Effector CD8-positive, alpha-beta T cell (primary cell): ENCODE data around the gene UBE2E1.
"Not testable (repeated sequence)": the region's sequence is repeated elsewhere in the genome, so short reads cannot be mapped to it uniquely, and the experiment has no call there.

Source experiments
- DNase-seq: peaks from one replicate; lab custom pipeline; 2025; lab: John Stamatoyannopoulos, UW

UBE2E1 gene

GRCh38 chr3:23879485-23879884 is 73.7 kb downstream of the UBE2E1 start:
- no peak for DNase-seq

GRCh38 chr3:23880703-23881339 is 75.1 kb downstream of the UBE2E1 start:
- no peak for DNase-seq

DNA sequence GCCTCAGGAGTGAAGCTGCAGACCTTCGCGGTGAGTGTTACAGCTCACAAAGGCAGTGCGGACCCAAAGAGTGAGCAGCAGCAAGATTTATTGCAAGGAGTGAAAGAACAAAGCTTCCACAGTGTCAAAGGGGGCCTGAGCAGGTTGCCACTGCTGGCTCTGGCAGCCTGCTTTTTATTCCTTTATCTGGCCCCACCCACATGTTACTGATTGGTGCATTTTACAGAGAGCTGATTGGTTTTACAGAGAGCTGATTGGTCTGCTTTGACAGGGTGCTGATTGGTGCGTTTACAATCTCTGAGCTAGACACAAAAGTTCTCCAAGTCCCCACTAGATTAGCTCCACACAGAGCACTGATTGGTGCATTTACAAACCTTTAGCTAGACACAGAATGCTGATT is 76.2 kb downstream of the UBE2E1 start:
- DNase-seq, result not testable (repeated sequence)

DNA sequence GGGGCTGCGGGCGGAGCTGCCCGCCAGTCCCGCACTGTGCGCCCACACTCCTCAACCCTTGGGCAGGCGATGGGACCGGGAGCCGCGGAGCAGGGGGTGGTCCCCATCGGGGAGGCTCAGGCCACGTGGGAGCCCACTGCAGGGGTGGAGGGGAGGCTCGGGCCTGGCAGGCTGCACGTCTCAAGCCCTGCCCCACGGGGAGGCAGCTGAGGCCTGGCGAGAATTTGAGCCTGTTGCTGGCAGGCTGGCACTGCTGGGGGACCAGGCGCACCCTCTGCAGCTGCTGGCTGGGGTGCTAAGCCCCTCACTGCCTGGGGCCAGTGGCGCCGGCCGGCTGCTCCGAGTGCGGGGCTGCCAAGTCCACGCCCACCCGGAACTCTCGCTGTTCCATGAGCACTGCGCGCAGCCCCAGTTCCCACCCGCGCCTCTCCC is 76.7 kb downstream of the UBE2E1 start:
- DNase-seq, result no peak

DNA sequence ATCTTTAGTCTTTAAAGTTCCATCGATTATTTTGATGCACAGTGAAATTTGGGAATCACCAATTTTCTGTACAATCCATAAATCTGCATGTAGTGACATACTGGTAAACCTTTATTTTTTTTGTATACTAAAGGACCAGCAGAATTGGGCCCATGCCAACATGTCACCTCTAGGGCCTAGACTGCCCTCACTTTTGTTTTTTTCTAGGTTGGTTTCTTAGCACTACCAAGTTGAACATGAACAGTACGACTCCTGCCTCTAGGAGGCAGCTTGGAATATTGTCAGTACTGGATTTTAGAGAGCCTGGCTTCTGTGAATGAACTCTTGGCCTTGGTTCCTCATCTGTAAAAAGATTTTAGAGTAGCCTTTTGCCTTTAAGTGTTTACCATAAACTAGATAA is 78.7 kb downstream of the UBE2E1 start:
- no peak for DNase-seq

- no peak for DNase-seq
Measured at GRCh38 chr3:23885210-23885609, 79.5 kb downstream of the UBE2E1 start.

DNA sequence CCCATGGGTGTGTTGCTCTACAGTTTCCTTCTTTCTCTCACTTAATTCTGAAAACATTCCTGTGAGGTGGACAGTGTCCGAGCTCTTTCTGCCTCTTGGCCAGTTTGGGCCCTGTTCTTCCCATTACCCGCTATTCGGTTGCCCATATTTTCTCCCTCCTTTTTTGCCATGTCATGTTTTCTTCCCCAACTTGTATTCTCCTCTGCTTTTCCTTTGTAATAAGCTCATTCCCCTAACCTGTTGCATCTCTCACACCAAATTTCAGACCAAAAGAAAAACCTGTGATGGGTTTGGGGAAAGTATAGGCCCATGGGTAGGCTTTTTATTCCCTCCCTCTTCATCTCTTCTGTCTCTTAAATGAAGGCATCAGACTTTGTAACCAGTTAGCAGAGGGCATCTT is 80.6 kb downstream of the UBE2E1 start:
- DNase-seq, result no peak

DNA sequence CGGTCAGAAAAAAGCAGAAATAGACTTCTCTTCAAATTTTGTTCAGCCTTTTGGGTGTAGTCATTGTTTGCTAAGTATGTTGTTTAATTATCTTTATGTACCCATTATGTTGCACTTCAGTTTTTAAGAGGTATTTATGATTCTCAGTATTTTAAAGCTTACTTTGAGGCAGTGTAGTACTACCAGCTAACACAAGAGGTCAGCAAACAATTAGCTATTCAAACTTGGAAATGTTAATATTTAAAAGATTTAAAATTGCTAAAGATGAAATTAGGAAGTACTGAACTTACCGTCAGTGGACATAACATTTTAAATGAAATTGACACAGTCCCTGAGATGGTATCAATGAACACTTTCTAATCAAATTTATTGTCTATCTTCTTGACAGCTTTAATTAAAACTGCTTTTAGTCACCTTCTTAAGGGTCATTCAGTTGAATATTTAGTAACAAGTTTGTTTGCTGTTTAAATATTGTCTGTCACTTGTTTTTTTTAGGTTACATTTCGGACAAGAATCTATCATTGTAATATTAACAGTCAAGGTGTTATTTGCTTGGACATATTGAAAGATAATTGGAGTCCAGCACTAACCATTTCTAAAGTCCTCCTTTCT is 83.0 kb downstream of the UBE2E1 start:
- DNase-seq, result no peak

- no peak for DNase-seq
Measured at GRCh38 chr3:23889386-23889785, 83.6 kb downstream of the UBE2E1 start.

DNA sequence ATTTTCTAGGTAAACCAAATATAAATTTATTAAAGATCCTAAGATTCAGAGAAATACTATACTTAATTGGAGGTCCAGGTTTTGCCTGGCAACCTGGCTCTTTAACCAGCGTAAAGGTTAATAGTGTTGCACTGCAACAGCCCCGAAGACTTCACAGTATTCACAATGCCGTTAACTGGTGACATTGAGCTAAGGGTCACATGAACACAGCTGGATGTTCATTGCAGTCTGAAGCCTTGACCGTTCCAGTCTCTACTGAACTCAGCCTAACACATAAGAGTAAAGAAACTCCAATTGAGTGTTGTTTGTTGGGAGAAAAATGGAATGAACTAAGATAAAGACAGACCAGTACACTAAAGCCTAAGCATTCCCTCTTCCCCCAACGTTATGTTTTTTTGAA is 84.2 kb downstream of the UBE2E1 start:
- no peak for DNase-seq

DNA sequence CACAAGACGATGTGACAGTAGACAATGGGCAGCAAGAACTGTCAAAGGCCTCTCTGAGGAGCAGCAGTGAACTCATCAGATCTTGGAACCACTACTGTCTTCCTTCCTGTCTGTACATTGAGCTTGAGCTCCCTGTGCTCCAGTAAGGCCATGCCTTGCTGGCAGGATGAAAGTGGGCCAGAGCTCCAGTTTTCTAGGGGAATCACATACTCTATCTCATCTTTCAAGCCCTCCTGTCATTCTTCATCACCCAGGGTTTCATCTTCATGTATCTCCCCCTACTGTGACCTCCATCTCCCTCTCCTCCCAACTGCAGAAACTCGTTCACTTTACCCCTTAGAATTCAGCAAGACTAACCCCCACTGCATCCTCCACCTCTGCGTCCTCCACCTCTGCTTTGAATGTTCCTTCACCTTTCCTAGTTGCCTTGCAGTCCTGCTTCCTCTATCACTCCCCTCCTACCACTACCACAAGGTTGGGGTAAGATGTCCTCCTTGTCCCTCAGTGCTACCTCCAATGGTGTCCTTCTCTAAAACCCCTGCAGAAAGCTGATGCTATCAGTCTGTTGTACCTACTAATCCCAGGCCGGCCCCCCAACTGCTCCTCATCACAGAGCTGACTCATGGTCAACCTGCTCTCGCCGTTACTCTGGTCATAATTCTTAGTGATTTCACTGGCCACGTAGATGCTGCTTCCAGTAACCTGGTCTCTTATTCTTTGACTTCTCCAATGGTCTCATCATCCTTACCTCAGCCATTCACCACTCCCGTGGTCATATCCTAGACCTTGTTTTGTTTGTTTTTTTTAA is 88.7 kb downstream of the UBE2E1 start:
- DNase-seq, result no peak

DNA sequence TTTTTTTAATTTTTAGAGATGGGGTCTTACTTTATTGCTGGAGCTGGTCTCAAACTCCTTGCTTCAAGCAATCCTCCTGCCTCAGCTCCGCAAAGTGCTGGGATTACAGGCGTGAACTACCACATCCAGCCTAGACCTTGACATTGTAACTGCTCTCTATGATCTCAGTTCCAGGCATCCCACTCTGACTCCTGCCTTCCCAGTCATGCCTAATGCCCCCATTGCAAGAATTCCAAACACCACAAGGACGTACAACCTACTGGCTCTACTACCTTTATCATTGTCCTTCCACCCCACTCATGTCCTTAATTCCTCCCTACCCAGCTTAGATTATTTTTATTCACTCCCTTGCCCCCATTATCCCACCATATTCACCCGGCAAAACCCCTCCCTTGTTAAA is 89.4 kb downstream of the UBE2E1 start:
- no peak for DNase-seq

GRCh38 chr3:23900744-23901143 is 95.0 kb downstream of the UBE2E1 start:
- DNase-seq, result no peak

GRCh38 chr3:23904545-23904944 is 98.8 kb downstream of the UBE2E1 start:
- no peak for DNase-seq

DNA sequence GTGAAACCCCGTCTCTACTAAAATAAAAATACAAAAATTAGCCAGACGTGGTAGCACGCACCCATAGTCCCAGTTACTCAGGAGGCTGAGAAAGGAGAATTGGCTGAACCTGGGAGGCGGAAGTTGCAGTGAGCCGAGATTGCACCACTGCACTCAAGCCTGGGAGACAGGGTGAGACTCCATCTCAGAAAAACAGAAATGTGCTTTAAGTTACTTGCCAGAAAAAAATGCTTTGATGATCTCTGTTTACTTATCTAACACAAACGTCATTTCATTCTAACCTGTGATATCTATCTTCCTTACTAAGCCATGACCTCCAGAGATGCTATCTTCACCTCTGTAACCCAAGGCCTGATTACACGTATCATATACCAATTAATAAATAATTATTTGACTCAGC is 103.6 kb downstream of the UBE2E1 start:
- no peak for DNase-seq

DNA sequence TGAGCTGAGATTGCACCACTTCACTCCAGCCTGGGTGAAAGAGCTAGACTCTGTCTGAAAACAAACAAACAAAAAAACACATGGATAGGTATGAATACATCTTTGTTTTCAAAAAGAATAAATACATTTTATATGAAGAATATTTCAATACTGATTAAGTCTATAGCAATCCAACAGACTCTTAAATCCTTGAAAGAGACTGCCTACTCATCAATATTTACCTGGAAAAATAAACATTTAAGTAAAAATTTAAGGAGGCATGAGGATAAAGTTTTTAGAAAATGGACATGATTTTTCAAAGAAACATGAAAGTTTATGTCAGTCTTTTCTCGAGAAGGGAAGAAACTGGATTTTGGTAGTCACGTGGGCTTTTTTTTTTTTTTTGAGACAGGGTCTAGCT is 105.6 kb downstream of the UBE2E1 start:
- no peak for DNase-seq

DNA sequence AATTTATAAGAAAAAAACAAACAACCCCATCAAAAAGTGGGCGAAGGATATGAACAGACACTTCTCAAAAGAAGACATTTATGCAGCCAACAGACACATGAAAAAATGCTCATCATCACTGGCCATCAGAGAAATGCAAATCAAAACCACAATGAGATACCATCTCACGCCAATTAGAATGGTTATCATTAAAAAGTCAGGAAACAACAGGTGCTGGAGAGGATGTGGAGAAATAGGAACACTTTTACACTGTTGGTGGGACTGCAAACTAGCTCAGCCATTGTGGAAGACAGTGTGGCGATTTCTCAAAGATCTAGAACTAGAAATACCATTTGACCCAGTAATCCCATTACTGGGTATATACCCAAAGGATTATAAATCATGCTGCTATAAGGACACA is 106.6 kb downstream of the UBE2E1 start:
- DNase-seq, result not testable (repeated sequence)

DNA sequence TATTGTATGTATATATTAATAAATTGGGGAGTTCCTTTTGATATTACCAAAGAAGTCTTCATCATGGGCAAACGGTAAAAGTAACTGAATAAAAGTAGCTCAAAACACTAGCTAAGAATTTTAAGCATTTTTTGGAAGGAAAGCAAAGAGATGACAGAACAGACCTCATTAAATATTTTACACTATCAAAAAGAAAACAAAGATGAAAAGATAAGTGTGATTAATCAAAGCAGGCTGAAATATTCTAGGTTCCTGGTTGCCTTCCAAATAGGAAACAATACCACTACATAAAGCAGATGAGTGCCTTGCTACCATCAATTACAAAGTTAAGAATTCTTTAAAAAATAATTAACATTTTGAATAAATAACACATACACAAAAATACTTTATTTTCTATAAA is 107.4 kb downstream of the UBE2E1 start:
- no peak for DNase-seq

- DNase-seq, result no peak
Measured at GRCh38 chr3:23913873-23914743, 108.4 kb downstream of the UBE2E1 start.

- DNase-seq, result no peak
Measured at GRCh38 chr3:23915537-23916108, 109.9 kb downstream of the UBE2E1 start.

GRCh38 chr3:23916152-23916885 is 110.6 kb downstream of the UBE2E1 start:
- no peak for DNase-seq
